Measurements from ENCODE around the gene TKTL1. TPM values are rescaled to one million over a fixed set of nuclear protein-coding genes. Genes with fewer than 3 reads are reported as not detected.

Gene TKTL1
- total and polyA plus RNA-seq, 2 of the 4 experiments (the other 2 are of a cell fraction) = not detected

DNA sequence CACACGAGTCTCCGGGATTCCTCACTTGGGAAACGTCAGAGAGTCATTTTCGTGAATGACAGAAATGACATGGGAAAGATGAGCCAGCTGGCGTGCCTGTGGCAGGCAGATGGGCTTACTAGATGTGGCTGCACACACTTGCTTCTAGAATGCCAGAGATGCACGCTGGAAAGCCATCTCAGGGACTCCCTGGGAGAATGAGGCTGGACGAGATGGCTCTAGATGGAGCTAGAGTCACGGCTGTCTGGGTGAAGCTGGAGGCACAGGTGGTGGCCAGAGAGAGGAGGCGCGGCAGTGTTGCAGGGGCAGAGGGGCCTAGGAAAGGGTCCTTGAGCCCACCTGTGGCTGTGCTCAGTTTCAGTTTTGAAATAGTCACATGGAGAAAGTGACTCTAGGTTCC is 26.0 kb downstream of the TKTL1 start:
- H4K20me1 ChIP-seq (ENCODE audit: insufficient read depth, low read length) = no peaks in the 10 kb centered on the region
- intact Hi-C loops (cut with micrococcal nuclease) = no loop called here
- no peak overlapping the region for H4K91ac ChIP-seq (ENCODE audit: insufficient read depth, low read depth, low read length)
- peaks cover 50% of the 10 kb centered on the region for H3K27me3 ChIP-seq (ENCODE audit: control insufficient read depth, insufficient read depth, low read length)
- H3K4me1 ChIP-seq (ENCODE audit: control insufficient read depth, insufficient read depth, low read length) = peaks cover 3% of the 10 kb centered on the region; the same call in 1 of the 2 replicates
- H3K4me2 ChIP-seq (ENCODE audit: low read depth, low read length) = no peak overlapping the region
- H3K9me3 ChIP-seq (ENCODE audit: control insufficient read depth, insufficient read depth, low read length) = no peaks in the 10 kb centered on the region
- no peaks in the 10 kb centered on the region for H3K79me1 ChIP-seq (ENCODE audit: low read depth in 1 of 2, low read length in 2 of 2)
- H3K4ac ChIP-seq (ENCODE audit: low read depth, low read length) = no peak overlapping the region
- no peak overlapping the region for H2BK15ac ChIP-seq (ENCODE audit: low read depth, low read length)
- ATAC-seq (ENCODE audit: low read depth) (peak; percentile 53; the same call in 1 of the 2 replicates), DNase-seq (no peak)
- no peaks in the 10 kb centered on the region for H3K36me3 ChIP-seq (ENCODE audit: control insufficient read depth, insufficient read depth, low read length)
- no peak overlapping the region for H4K5ac ChIP-seq (ENCODE audit: low read depth, low read length)
- 62% methylated on average over 5 of the region's 10 CpGs; no CpG with 5 or more reads in 1 of the 2 experiments for whole genome bisulfite sequencing, 2 experiments (ENCODE audit: extremely low coverage in 2 of 2, insufficient read length in 1 of 2)
- no peak overlapping the region for H2BK20ac ChIP-seq (ENCODE audit: low read depth, low read length)
- ChIA-PET CTCF (interaction anchor here (0.5 kb wide), 1 partner anchor 235 kb away, joined by 4 read pairs; no protein-coding TSS in a partner anchor), POLR2A (ENCODE audit: unreplicated experiment) (no interaction called here)
- H2BK5ac ChIP-seq (ENCODE audit: low read depth, low read length, poor library complexity, severe bottlenecking) = no peak overlapping the region
- TF ChIP-seq NFE2L2 (IDR thresholded peaks at IDR 0.05; ENCODE audit: low read depth, low read length) (no peak), FOS (IDR thresholded peaks at IDR 0.05; ENCODE audit: low read depth, low read length) (no peak), BHLHE40 (IDR thresholded peaks at IDR 0.05; ENCODE audit: low read depth, low read length) (no peak), RFX5 (IDR thresholded peaks at IDR 0.05; ENCODE audit: low read depth, low read length) (no peak), MXI1 (IDR thresholded peaks at IDR 0.05; ENCODE audit: borderline replicate concordance, low read depth, low read length) (no peak)
- TF ChIP-seq, protein P1, sequence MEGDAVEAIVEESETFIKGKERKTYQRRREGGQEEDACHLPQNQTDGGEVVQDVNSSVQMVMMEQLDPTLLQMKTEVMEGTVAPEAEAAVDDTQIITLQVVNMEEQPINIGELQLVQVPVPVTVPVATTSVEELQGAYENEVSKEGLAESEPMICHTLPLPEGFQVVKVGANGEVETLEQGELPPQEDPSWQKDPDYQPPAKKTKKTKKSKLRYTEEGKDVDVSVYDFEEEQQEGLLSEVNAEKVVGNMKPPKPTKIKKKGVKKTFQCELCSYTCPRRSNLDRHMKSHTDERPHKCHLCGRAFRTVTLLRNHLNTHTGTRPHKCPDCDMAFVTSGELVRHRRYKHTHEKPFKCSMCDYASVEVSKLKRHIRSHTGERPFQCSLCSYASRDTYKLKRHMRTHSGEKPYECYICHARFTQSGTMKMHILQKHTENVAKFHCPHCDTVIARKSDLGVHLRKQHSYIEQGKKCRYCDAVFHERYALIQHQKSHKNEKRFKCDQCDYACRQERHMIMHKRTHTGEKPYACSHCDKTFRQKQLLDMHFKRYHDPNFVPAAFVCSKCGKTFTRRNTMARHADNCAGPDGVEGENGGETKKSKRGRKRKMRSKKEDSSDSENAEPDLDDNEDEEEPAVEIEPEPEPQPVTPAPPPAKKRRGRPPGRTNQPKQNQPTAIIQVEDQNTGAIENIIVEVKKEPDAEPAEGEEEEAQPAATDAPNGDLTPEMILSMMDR (conservative IDR thresholded peaks at IDR 0.05; ENCODE audit: low read depth, low read length) = peak; percentile 20; the same call in 1 of the 2 replicates
- H3K56ac ChIP-seq (ENCODE audit: extremely low read depth, insufficient read depth, low read length) = no peak overlapping the region
- no peak overlapping the region for H2BK120ac ChIP-seq (ENCODE audit: low read depth, low read length)
- H4K8ac ChIP-seq (ENCODE audit: low read depth in 2 of 2, low read length in 2 of 2) = no peak overlapping the region
- H2AK9ac ChIP-seq (replicated peaks; ENCODE audit: low read depth, low read length, poor library complexity) = no peak overlapping the region
- H3K18ac ChIP-seq (ENCODE audit: low read depth, low read length) = no peak overlapping the region
- in situ Hi-C loops (cut with MboI; ENCODE audit: low sequenced_read_pairs) = no loop called here
- BruUV-seq (replicated peaks) = no TSS peak
- H2AK5ac ChIP-seq (ENCODE audit: low read depth, low read length) = no peak overlapping the region
- no peak overlapping the region for H3K4me3 ChIP-seq (ENCODE audit: insufficient read depth, low read depth, low read length)
- dilution Hi-C loops (cut with HindIII; ENCODE audit: low sequenced_read_pairs, unreplicated experiment) = no loop called here
- no peak overlapping the region for H3K14ac ChIP-seq (replicated peaks; ENCODE audit: low read depth, low read length)
- H3K9me1 ChIP-seq (ENCODE audit: insufficient read depth, low read length) = no peaks in the 10 kb centered on the region
- H3K9ac ChIP-seq (ENCODE audit: low read depth, low read length) = no peak overlapping the region
- H3K27ac ChIP-seq (ENCODE audit: insufficient read depth, low read length) = no peak overlapping the region
- no peak overlapping the region for H3K23ac ChIP-seq (ENCODE audit: low read depth, low read length)
- H2AFZ ChIP-seq (replicated peaks; ENCODE audit: low read length, poor library complexity) = no peak overlapping the region
